Inflammatory macrophage (primary cell): ENCODE measurements around the gene TP53BP1.

ENCODE experiments used
- DNase-seq, 2 donors: peaks; one replicate each; pipeline ENCODE4 v3.0.0-alpha.2; 2020 to 2022

TP53BP1 gene

DNA sequence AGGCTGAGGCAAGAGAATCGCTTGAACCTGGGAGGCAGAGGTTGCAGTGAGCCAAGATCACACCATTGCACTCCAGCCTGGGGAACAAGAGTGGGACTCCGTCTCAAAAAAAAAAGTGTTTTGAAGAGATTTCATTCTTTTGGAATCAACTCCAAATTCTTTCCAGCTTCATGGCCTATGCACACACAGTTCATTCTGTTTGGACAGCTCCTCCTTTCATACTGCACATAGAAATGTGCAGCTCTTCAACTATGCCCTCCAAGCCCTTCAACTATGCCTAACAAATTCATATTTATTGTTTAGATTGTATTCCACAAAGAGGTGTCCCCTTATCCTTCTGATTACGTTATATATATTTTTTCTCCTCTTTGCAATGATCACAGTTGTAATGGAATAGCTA is 4.2 kb downstream of the TP53BP1 start:
- DNase-seq, result no peak

GRCh38 chr15:43487271-43487895 is 5.6 kb downstream of the TP53BP1 start:
- DNase-seq, result no peak

GRCh38 chr15:43484455-43484854 is 8.5 kb downstream of the TP53BP1 start:
- DNase-seq, result no peak

DNA sequence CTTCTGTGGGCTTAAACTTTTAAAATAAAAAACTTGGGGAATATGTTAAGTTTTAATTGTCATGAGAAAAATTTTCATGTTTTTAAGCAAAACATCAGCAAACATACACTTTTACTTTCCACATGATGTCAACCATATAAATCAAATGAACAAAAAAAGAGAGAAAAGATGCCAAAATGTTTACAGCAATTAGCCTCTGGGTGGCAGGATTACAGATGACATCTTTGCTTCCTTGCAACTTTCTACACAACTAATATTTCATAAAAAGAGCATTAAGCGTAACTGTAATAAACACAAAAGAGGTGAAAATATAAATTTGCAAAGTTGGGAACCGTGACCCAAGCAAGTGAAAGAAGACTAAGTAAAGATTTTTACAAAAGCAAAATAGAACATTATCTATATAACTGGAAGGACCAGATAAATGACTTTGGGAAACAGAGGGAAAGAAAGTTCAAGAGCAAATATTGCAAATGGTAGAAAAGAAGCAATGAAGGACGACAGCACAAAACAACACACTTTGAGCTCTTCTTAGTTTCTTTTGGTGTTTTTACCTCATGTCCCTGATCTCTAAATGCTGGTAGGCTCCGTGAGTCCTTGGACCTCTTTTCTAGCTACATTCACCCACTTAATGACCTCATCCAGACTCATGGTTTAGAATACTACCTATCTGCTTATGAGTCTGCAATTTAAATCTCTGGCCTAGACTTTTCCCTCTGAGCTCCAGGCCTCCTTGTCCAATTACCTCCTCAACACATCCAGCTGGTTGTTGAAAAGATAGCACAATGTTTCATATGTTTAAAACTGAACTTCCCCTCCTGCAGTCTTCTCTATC is 9.4 kb downstream of the TP53BP1 start:
- peak in 1 of 2 donors; percentile 5 for DNase-seq

GRCh38 chr15:43473885-43474284 is 19.1 kb downstream of the TP53BP1 start:
- no peak for DNase-seq

GRCh38 chr15:43471975-43472374 is 21.0 kb downstream of the TP53BP1 start:
- no peak for DNase-seq

- no peak for DNase-seq
Measured at GRCh38 chr15:43469867-43470266, 23.1 kb downstream of the TP53BP1 start.

DNA sequence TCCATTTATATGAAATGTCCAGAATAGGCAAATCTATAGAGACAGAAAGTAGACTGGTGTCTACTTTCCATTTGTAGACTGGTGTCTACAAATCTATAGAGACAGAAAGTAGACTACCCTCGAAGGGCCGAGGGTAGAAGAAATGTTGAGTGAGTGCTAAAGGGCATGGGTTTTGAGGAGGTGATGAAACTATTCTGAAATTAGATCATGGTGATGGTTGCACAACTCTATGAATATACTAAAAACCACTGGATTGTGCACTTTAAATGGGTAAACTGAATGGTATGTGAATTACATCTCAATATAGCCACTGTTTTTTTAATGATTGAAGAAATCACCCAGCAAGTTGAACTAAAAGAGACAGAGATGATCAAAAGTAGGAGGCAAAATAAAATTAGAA is 27.9 kb downstream of the TP53BP1 start:
- peak; percentile 46 to 69 for DNase-seq

GRCh38 chr15:43463998-43464397 is 29.0 kb downstream of the TP53BP1 start:
- DNase-seq, result no peak

- peak; percentile 13 to 52 for DNase-seq
Measured at GRCh38 chr15:43463507-43463906, 29.4 kb downstream of the TP53BP1 start.

DNA sequence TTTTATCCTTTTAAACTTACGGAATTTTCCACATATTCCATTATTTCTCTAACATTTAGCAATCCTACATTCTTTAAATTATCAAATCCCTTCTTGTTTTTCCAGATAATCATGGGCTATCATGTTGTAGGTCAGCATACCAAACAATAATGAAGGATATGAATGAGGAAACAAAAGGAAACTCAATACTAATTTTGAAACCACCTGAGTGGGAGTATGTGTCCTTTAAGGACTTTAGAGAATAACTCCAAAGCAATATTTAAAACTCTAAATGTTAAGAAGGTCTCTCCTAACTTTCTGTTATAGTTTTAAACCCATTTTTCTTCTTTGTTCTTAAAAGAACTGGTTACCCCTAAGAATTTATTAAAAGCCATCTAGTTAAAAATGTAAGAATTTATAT is 43.0 kb downstream of the TP53BP1 start:
- peak; percentile 26 to 30 for DNase-seq

GRCh38 chr15:43446344-43446743 is 46.6 kb downstream of the TP53BP1 start:
- no peak for DNase-seq

- DNase-seq, result no peak
Measured at GRCh38 chr15:43441316-43441715, 51.6 kb downstream of the TP53BP1 start.

GRCh38 chr15:43440721-43441281 is 52.2 kb downstream of the TP53BP1 start:
- DNase-seq, result peak; percentile 89 to 93

DNA sequence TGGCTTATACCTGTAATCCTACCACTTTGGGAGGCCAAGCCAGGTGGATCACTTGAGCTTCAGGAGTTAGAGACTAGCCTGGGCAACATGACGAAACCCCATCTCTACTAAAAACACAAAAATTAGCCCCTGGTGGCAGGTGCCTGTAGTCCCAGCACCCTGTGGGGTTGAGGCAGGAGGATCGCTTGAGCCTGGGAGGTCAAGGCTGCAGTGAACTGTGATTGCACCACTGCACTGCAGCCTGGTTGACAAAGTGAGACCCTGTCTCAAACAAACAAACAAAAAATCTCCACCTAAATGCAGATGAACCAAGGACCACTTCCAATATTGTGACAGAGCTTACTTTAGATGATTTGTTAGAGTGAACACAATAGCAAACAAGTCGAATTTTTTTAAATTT is 53.7 kb downstream of the TP53BP1 start:
- no peak for DNase-seq

DNA sequence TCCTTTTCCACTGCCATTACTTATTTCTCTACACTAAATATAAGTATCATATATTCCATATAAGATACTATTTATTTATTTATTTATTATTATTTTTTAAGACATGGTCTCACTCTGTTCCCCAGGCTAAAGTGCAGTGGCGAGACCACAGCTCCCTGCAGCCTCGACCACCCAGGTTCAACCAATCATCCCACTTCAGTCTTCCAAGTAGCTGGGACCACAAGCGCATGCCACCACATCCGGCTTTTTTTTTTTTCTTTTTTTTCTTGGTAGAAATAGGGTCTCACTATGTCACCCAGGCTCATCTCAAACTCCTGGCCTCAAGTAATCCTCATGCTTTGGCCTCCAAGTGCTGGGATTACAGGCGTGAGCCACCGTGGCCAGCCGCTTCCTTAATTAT is 56.6 kb downstream of the TP53BP1 start:
- no peak for DNase-seq

DNA sequence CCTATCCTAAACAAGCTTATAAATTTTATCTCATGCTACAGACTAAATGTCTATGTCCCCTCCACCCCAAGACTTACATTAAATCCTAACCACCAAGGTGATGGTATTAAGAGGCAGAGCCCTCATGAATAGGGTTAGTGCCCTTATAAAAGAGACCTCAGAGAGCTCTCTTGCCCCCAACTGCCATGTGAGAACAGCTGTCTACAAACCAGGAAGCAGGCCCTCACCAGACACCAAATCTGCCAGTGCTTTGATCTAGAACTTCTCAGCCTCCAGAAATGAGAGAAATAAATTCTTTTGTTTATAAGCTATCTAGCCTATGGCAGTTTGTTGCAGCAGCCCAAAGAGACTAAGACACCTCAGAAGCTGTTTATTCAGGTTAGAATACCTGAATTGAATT is 58.5 kb downstream of the TP53BP1 start:
- no peak for DNase-seq

- no peak for DNase-seq
Measured at GRCh38 chr15:43433661-43434303, 59.2 kb downstream of the TP53BP1 start.

GRCh38 chr15:43433165-43433564 is 59.8 kb downstream of the TP53BP1 start:
- DNase-seq, result no peak

- DNase-seq, result no peak
Measured at GRCh38 chr15:43429687-43430086, 63.3 kb downstream of the TP53BP1 start.

DNA sequence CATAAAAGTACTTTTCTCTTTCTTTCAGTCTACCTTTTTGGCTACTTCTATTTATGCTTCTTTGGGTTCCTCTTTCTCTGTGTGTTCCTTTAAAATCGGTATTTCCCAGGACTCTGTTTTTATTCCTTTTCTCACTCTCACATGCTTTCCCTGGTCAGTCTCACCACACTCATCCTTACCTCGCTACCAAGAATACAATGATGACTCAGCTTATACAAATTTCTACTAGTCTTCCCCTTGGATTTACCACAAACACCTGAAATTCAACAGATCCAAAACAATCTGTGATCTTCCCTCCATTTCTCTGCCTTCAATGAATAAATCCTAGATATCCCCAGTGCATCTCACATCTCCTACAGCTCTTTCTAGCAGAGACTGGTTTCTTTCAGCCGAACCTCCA is 69.2 kb downstream of the TP53BP1 start:
- DNase-seq, result no peak

DNA sequence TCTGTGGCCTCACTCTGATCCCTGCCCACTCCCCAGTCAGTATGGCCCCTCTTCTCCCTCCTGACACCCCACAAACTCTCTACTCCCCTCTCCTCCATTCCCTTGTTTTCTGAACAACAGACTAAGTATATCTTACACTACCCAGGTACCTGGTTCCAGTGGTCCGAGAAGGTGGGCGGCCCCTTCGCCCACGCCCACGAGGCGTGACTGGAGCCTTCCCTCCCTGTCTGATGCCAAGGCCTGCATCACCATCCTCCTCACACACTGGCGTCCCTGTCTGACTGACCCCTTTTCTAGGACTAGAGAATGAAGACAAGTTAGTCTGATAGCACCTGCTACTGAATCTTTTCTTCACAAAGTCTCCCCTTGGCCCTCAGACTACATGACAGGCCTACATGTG is 72.1 kb downstream of the TP53BP1 start:
- DNase-seq, result no peak

- DNase-seq, result no peak
Measured at GRCh38 chr15:43420435-43420834, 72.5 kb downstream of the TP53BP1 start.

- no peak for DNase-seq
Measured at GRCh38 chr15:43414196-43414595, 78.8 kb downstream of the TP53BP1 start.
